ENCODE measurements around the gene CDH8. TPM values are rescaled to one million over a fixed set of nuclear protein-coding genes. Genes with fewer than 3 reads are reported as not detected.

The CDH8 gene
- total and polyA plus RNA-seq, 9 donors: 0.42 to 2.9 (median 1.5) TPM

DNA sequence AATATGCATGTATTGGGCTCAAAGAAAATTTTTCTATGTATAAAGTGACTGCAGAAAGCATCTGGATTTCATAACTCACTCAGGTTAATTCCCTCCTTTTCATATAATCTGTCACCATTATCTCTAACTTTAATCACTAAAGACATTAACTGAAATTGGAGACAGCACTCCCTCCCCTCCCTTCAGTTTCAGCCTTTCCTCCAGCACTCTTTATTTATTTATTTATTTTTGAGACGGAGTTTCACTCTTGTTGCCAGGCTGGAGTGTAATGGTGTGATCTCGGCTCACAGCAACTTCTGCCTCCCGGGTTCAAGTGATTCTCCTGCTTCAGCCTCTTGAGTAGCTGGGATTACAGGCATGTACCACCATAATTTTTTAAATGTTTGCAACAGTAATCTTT, 43.1 kb downstream of the CDH8 start:
- WGBS, 3 donors: 25 to 35% (median 26%) methylated on average over 3 of the region's 3 CpGs

DNA sequence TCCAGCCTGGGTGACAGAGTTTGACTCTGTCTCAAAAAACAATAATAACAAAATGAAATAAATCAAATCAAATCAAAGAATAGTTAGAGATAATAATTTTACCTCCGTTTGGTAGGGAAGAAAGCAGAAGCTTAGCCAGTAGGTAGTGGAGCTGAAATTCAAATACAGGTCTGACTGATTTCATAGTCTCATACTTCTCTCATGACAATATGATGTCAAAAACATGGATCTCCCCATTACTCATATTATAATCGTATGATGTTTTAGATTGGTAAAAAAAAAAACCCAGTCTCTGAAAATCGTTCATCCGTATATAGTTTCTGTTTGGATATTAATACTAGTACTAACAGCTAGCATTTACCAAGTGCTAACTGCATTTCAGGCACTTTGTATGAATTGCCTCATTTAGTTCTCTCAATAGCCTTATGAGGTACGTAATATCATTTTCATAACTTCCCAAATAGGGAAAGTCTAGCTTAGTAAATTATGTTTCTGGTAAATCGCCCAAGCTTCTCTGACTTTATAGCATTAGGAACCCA, 48.7 kb downstream of the CDH8 start:
- Histone ChIP-seq H3K4me1 (ENCODE audit: insufficient read depth) (no peaks in the 10 kb centered on the region), H3K4me3 (no peak overlapping the region), H3K27ac (no peak overlapping the region), H3K27me3 (no peaks in the 10 kb centered on the region), H3K9me3 (no peaks in the 10 kb centered on the region), H3K36me3 (no peaks in the 10 kb centered on the region)
- no peak for DNase-seq
- intact Hi-C loops (cut with DNase I): no loop called here
- 83 to 85% (median 83%) methylated on average over 6 of the region's 6 CpGs for WGBS, 3 donors
- TF ChIP-seq, protein P1, sequence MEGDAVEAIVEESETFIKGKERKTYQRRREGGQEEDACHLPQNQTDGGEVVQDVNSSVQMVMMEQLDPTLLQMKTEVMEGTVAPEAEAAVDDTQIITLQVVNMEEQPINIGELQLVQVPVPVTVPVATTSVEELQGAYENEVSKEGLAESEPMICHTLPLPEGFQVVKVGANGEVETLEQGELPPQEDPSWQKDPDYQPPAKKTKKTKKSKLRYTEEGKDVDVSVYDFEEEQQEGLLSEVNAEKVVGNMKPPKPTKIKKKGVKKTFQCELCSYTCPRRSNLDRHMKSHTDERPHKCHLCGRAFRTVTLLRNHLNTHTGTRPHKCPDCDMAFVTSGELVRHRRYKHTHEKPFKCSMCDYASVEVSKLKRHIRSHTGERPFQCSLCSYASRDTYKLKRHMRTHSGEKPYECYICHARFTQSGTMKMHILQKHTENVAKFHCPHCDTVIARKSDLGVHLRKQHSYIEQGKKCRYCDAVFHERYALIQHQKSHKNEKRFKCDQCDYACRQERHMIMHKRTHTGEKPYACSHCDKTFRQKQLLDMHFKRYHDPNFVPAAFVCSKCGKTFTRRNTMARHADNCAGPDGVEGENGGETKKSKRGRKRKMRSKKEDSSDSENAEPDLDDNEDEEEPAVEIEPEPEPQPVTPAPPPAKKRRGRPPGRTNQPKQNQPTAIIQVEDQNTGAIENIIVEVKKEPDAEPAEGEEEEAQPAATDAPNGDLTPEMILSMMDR (IDR thresholded peaks at IDR 0.05): no peak
- TF ChIP-seq POLR2A (IDR thresholded peaks at IDR 0.05): no peak
- no peak for TF ChIP-seq EP300 (IDR thresholded peaks at IDR 0.05)

More for the DNA sequence above, 43.1 kb downstream of the CDH8 start:
- intact Hi-C loops (cut with DNase I): no loop called here
- no peaks in the 10 kb centered on the region for H3K27me3 ChIP-seq
- no peak overlapping the region for H3K27ac ChIP-seq
- H3K4me3 ChIP-seq: no peak overlapping the region
- TF ChIP-seq, protein P1 (IDR thresholded peaks at IDR 0.05): no peak
- TF ChIP-seq EP300 (IDR thresholded peaks at IDR 0.05) (no peak), POLR2A (IDR thresholded peaks at IDR 0.05) (no peak)
- H3K9me3 ChIP-seq: no peaks in the 10 kb centered on the region
- no peak for DNase-seq
- H3K36me3 ChIP-seq: no peaks in the 10 kb centered on the region
- no peaks in the 10 kb centered on the region for H3K4me1 ChIP-seq (ENCODE audit: insufficient read depth)

DNA sequence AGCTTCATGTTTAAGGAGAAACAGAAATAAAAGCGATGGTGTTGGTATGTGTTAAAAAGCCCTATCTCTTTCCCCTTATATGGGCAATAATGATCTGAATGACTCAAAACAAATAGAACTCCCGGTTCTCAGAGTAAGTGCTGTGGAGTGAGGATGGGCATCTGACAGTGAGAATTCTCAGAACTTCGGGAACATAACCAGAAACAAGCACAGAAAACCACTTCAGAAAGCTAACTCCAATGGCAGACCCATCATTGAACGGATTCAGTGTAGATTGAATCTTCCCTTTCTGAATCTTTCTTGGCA, 67.2 kb downstream of the CDH8 start:
- WGBS, 3 donors: 32 to 49% (median 39%) methylated on average over 4 of the region's 4 CpGs
- Histone ChIP-seq H3K9me3 (no peaks in the 10 kb centered on the region), H3K27me3 (no peaks in the 10 kb centered on the region), H3K36me3 (no peaks in the 10 kb centered on the region), H3K4me3 (no peak overlapping the region), H3K27ac (no peak overlapping the region), H3K4me1 (ENCODE audit: insufficient read depth) (no peaks in the 10 kb centered on the region)
- TF ChIP-seq, protein P1 (IDR thresholded peaks at IDR 0.05): no peak
- no peak for TF ChIP-seq EP300 (IDR thresholded peaks at IDR 0.05)
- TF ChIP-seq POLR2A (IDR thresholded peaks at IDR 0.05): no peak
- intact Hi-C loops (cut with DNase I): no loop called here
- no peak for DNase-seq

DNA sequence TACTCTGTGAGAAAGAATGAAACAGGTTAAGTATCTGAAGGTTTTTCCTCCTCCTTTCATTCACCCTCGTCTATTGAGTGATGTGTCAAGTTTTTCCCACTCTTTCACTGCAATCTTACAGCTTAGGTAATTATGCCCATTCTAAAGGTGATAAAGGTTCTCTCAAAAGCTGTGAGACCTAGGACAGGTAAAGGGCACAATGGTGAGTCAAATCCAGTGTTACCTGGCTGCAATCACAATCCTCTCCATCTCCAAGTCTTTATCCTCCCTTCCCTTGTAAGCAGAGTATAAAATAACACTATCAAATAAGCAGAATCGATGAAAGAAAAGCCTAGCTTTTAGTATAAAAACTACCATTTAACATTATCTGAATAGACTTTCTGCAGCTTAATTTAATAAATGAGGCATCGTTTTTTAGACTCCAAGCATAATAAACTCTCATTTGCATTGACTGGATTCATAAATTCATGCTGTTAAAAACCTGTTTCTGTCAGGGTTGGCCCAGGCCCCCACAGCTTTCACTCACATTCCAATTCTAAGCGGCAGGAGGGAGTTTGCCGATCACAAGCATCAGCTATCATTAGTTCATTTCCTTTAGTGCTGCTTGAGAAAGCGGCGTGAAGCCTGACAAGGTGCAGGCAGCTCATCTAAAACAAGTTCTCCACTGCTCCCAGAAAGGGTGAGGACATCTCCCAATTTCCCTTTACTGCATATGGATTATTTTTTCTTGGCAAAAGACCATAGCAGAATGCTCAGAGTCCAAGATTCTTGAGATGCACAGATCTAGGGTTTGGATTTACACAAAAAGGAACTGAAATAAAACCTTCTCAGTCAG, 67.8 kb downstream of the CDH8 start:
- no peaks in the 10 kb centered on the region for H3K4me1 ChIP-seq (ENCODE audit: insufficient read depth)
- no peaks in the 10 kb centered on the region for H3K36me3 ChIP-seq
- no peak for DNase-seq
- no peaks in the 10 kb centered on the region for H3K9me3 ChIP-seq
- no peak overlapping the region for H3K27ac ChIP-seq
- H3K4me3 ChIP-seq: no peak overlapping the region
- TF ChIP-seq POLR2A (IDR thresholded peaks at IDR 0.05): no peak
- TF ChIP-seq, protein P1 (IDR thresholded peaks at IDR 0.05): no peak
- no peak for TF ChIP-seq EP300 (IDR thresholded peaks at IDR 0.05)
- 47 to 56% (median 47%) methylated on average over 7 of the region's 7 CpGs for WGBS, 3 donors
- H3K27me3 ChIP-seq: no peaks in the 10 kb centered on the region
- intact Hi-C loops (cut with DNase I): no loop called here
